HepG2 (cell line): ENCODE results near the gene LAPTM4A.

Experiments
- AFF4 ChIP-seq: sonication (generic); formaldehyde crosslinking; IDR thresholded peaks from 2 replicates; pipeline ENCODE4 v1.4.0; 2020; ENCODE audit warnings: missing genetic modification reagents
- FOSL2 ChIP-seq: sonication (generic); formaldehyde crosslinking; IDR thresholded peaks from 2 replicates; pipeline ENCODE4 v1.4.0; 2020; ENCODE audit warnings: missing genetic modification reagents
- IRF1 ChIP-seq: sonication (generic); formaldehyde crosslinking; IDR thresholded peaks from 2 replicates; pipeline ENCODE4 v1.4.0; 2020; ENCODE audit warnings: low read depth, mild to moderate bottlenecking, missing genetic modification reagents
- JUND ChIP-seq: sonication (generic); formaldehyde crosslinking; IDR thresholded peaks from 2 replicates; pipeline ENCODE4 v1.8.0; 2022; ENCODE audit warnings: mild to moderate bottlenecking, missing genetic modification reagents
- NCOR1 ChIP-seq: fragments of 200-600 bp; sonication (generic); IDR thresholded peaks from 2 replicates; pipeline ENCODE4 v1.7.0; 2017; ENCODE audit warnings: antibody characterized with exemption, low read length, borderline replicate concordance
- TF ChIP-seq, protein P1 (sequence below): sonication (generic); formaldehyde crosslinking; IDR thresholded peaks from 2 replicates; pipeline ENCODE4 v1.8.1; 2022; ENCODE audit warnings: mild to moderate bottlenecking, missing genetic modification reagents

DNA sequence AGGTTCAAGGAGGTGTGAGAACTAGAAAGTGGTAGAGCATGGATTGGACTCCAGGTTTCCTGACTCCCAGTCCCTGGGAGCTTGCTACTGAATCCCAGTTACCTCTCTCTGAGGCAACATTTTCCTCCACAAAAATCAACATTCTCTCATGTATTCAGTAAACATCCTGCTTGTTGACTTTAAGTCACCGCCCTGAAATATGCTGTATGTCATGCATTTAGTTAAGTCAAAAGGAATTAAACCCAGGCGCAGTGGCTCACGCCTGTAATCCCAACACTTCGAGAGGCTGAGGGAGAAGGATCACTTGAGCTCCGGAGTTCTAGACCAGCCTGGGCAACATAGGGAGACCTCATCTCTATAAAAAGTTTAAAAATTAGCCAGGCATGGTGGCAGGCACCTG is 42.7 kb downstream of the LAPTM4A start:
- TF ChIP-seq, protein P1, sequence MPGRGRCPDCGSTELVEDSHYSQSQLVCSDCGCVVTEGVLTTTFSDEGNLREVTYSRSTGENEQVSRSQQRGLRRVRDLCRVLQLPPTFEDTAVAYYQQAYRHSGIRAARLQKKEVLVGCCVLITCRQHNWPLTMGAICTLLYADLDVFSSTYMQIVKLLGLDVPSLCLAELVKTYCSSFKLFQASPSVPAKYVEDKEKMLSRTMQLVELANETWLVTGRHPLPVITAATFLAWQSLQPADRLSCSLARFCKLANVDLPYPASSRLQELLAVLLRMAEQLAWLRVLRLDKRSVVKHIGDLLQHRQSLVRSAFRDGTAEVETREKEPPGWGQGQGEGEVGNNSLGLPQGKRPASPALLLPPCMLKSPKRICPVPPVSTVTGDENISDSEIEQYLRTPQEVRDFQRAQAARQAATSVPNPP (CRISPR knock-in tag): no peak
- TF ChIP-seq JUND (CRISPR knock-in tag): no peak
- TF ChIP-seq FOSL2 (CRISPR knock-in tag): peak; percentile 70
- TF ChIP-seq NCOR1: no peak
- no peak for TF ChIP-seq AFF4
- TF ChIP-seq IRF1: no peak
